ENCODE results near the gene GCAT. TPM values are rescaled to one million over a fixed set of nuclear protein-coding genes. Genes with fewer than 3 reads are reported as not detected.

The GCAT gene
- total RNA-seq (2022; extraction: Qiagen RNA extraction; ENCODE audit: low read depth) = 2.3 to 3.8 TPM (median 3.3 TPM) in 5 replicates

DNA sequence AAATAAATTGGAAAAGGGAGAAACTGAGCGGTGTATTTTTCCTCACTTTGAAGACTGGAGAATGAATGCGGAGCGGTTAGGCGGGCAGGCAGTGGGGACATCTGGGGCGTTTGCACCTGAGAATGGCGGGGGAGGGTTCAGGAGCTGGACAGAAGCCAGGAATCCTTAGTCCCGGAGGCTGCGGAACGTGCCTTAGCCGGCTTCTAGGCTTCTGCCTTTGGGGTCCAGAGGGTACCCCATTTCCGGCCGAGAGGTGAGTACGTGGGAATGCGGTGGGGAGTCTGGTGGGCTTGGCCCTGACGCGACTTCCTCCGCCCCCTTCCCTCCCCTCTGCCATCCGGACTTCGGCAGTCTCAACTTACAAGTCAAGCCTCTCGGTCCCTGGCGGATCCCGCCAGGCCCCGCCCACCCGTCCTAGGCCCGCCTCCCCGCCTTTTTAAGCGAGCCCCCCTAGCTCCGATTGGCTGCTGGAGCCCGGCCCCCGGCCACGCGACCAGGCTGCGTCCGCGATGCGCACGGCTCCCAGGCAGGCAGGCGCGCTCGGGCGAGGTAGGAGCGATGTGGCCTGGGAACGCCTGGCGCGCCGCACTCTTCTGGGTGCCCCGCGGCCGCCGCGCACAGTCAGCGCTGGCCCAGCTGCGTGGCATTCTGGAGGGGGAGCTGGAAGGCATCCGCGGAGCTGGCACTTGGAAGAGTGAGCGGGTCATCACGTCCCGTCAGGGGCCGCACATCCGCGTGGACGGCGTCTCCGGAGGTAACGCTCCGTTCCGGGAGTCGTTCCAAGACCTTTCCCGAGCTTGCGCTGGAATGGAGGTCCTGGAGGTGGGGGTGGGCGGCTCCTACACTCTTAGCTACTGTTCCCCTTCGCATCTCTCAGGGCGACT is at the start of gene GCAT:
Gene GCAT, plus strand, starts transcription at position 525 of the 884 bp plus-strand sequence. Its CDS starts 34 bp downstream, at position 559.

DNA sequence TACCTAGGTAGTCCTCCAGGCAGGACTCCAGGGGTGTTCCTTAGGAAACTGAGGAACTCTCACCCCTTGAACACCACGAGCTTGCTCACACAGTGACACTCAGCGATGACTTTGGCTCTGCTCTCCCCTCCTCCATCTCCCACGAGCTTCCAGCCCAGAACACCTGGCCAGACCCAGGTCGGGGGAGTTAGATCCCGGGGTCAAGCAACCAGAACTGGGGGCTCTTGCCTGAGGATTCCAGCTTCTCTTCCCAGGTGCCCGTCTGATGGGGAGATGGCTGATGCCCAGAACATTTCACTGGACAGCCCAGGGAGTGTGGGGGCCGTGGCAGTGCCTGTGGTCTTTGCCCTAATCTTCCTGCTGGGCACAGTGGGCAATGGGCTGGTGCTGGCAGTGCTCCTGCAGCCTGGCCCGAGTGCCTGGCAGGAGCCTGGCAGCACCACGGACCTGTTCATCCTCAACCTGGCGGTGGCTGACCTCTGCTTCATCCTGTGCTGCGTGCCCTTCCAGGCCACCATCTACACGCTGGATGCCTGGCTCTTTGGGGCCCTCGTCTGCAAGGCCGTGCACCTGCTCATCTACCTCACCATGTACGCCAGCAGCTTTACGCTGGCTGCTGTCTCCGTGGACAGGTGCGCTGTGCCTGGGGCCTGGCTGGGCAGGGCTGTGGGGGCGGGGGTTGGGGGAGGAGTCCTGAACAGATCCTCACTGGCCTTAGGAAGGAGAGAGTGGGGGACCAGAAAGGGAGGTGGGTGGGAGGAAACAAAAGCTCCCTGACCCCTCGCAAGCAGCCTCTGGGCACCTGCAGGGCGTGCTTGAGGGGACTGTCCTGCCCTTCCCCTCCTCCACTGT is 15.6 kb downstream of the GCAT start, which contains the start of gene GALR3:
Gene GALR3, plus strand, starts transcription at position 249 of the 852 bp plus-strand sequence. Its CDS starts 25 bp downstream, at position 274.

DNA sequence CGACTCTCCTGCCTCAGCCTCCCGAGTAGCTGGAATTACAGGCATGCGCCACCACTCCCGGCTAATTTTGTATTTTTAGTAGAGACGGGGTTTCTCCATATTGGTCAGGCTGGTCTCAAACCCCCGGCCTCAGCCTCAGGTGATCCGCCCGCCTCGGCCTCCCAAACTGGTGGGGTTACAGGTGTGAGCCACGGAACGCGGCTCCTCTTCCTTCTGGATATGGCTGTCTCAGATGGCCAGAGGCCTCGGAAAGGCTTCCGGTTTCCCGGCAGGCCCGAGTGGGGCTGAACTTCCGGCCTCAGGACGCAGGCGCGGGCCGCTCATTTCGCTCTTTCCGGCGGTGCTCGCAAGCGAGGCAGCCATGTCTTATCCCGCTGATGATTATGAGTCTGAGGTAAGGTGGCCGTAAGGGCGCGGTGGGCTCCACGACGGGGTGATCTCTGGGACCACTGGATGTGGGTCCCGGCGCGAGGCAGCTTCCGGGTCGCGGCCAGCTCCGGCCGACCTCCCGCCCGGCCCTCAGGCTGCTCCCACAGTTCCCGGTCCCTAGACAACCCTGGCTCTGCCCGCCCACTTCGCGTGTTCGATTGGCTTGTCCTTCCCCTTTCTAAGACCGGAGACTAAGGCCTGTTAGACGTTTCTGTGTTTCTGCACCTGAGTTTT is 41.5 kb downstream of the GCAT start, which contains the start of gene EIF3L:
Gene EIF3L, plus strand, starts transcription at position 331 of the 663 bp plus-strand sequence. Its CDS starts 31 bp downstream, at position 362.

Other genes with a start within 250 kb of the GCAT start
- 31.6 to 40.9 TPM (median 36.9 TPM) in 5 replicates for gene CDC42EP1, start 247.5 kb upstream of the GCAT start, total RNA-seq (2022; extraction: Qiagen RNA extraction; ENCODE audit: low read depth)
- 0.38 to 0.66 TPM in 2 of 5 replicates, not detected in the others for gene LGALS2, start 227.8 kb upstream of the GCAT start, total RNA-seq (2022; extraction: Qiagen RNA extraction; ENCODE audit: low read depth)
- gene GGA1, start 199.1 kb upstream of the GCAT start, total RNA-seq (2022; extraction: Qiagen RNA extraction; ENCODE audit: low read depth) = 20.8 to 24.2 TPM (median 22.8 TPM) in 5 replicates
- gene SH3BP1, start 168.3 kb upstream of the GCAT start, total RNA-seq (2022; extraction: Qiagen RNA extraction; ENCODE audit: low read depth) = 1.3 to 2.7 TPM (median 1.9 TPM) in 5 replicates
- 18.5 to 20.5 TPM (median 20.0 TPM) in 5 replicates for gene PDXP, start 149.2 kb upstream of the GCAT start, total RNA-seq (2022; extraction: Qiagen RNA extraction; ENCODE audit: low read depth)
- 1,194 to 1,393 TPM (median 1,273 TPM) in 5 replicates for gene LGALS1, start 132.3 kb upstream of the GCAT start, total RNA-seq (2022; extraction: Qiagen RNA extraction; ENCODE audit: low read depth)
- 24.8 to 30.5 TPM (median 27.2 TPM) in 5 replicates for gene NOL12, start 121.6 kb upstream of the GCAT start, total RNA-seq (2022; extraction: Qiagen RNA extraction; ENCODE audit: low read depth)
- gene TRIOBP, start 110.9 kb upstream of the GCAT start, total RNA-seq (2022; extraction: Qiagen RNA extraction; ENCODE audit: low read depth) = 21.7 to 32.6 TPM (median 29.2 TPM) in 5 replicates
- gene GALR3, start 15.4 kb downstream of the GCAT start, total RNA-seq (2022; extraction: Qiagen RNA extraction; ENCODE audit: low read depth) = not detected in 5 replicates
- gene ANKRD54, start 36.4 kb downstream of the GCAT start, total RNA-seq (2022; extraction: Qiagen RNA extraction; ENCODE audit: low read depth) = 16.7 to 25.4 TPM (median 23.8 TPM) in 5 replicates
- gene EIF3L, start 41.5 kb downstream of the GCAT start, total RNA-seq (2022; extraction: Qiagen RNA extraction; ENCODE audit: low read depth) = 268 to 302 TPM (median 282 TPM) in 5 replicates
- gene MICALL1, start 98.4 kb downstream of the GCAT start, total RNA-seq (2022; extraction: Qiagen RNA extraction; ENCODE audit: low read depth) = 16.1 to 22.0 TPM (median 18.2 TPM) in 5 replicates
- gene C22orf23, start 145.7 kb downstream of the GCAT start, total RNA-seq (2022; extraction: Qiagen RNA extraction; ENCODE audit: low read depth) = 0.25 to 0.46 TPM (median 0.31 TPM) in 4 of 5 replicates, not detected in the other
- 120 to 132 TPM (median 129 TPM) in 5 replicates for gene POLR2F, start 145.8 kb downstream of the GCAT start, total RNA-seq (2022; extraction: Qiagen RNA extraction; ENCODE audit: low read depth)
- not detected in 5 replicates for gene SOX10, start 176.6 kb downstream of the GCAT start, total RNA-seq (2022; extraction: Qiagen RNA extraction; ENCODE audit: low read depth)
- 10.0 to 11.0 TPM (median 10.8 TPM) in 5 replicates for gene PICK1, start 249.5 kb downstream of the GCAT start, total RNA-seq (2022; extraction: Qiagen RNA extraction; ENCODE audit: low read depth)

Data from A549 treated with DMSO at 1 μM for 4 hours (cell line).